ENCODE results near the gene FOXI1.

DNA sequence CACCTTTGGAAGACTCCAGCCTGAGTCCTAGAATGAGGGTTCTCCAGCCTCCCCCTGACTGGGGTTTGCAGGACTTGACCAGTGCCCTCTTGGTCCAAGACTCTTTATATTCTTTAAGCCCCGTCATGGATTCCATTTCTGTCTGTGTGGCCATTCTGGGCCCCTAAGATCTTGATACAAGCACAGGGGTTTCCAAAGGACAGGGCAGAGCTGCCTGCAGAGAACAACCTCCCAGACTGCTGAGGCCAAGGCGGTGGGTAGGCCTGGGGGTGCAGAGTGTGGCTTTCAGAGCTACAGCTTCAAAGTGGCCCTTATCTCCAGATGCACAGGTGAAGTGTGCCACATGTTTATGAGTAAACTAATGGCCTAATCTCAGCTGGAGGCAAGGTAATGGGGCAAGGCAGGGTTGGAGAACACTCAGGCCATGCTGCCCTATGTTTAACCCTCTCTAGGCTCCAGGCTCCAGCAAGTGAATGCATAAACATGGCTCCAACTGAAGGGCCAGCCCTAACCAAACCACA, 32.1 kb downstream of the FOXI1 start:
- TF ChIP-seq POLR2AphosphoS5 (IDR thresholded peaks at IDR 0.05; ENCODE audit: low read depth, low read length) (no peak), TAF1 (IDR thresholded peaks at IDR 0.05; ENCODE audit: borderline replicate concordance, insufficient read depth, low read length) (no peak), SIN3A (IDR thresholded peaks at IDR 0.05; ENCODE audit: borderline replicate concordance, insufficient read depth, low read length) (no peak), FOXP2 (optimal IDR thresholded peaks at IDR 0.05; ENCODE audit: borderline replicate concordance, extremely low read depth, extremely low read length, insufficient read depth) (no peak)
- TF ChIP-seq, protein P1, sequence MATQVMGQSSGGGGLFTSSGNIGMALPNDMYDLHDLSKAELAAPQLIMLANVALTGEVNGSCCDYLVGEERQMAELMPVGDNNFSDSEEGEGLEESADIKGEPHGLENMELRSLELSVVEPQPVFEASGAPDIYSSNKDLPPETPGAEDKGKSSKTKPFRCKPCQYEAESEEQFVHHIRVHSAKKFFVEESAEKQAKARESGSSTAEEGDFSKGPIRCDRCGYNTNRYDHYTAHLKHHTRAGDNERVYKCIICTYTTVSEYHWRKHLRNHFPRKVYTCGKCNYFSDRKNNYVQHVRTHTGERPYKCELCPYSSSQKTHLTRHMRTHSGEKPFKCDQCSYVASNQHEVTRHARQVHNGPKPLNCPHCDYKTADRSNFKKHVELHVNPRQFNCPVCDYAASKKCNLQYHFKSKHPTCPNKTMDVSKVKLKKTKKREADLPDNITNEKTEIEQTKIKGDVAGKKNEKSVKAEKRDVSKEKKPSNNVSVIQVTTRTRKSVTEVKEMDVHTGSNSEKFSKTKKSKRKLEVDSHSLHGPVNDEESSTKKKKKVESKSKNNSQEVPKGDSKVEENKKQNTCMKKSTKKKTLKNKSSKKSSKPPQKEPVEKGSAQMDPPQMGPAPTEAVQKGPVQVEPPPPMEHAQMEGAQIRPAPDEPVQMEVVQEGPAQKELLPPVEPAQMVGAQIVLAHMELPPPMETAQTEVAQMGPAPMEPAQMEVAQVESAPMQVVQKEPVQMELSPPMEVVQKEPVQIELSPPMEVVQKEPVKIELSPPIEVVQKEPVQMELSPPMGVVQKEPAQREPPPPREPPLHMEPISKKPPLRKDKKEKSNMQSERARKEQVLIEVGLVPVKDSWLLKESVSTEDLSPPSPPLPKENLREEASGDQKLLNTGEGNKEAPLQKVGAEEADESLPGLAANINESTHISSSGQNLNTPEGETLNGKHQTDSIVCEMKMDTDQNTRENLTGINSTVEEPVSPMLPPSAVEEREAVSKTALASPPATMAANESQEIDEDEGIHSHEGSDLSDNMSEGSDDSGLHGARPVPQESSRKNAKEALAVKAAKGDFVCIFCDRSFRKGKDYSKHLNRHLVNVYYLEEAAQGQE (IDR thresholded peaks at IDR 0.05; ENCODE audit: insufficient read depth in 1 of 2, low read depth in 2 of 2, low read length in 2 of 2): no peak
